A549 (cell line): ENCODE measurements around the gene OR11H7. TPM values are rescaled to one million over a fixed set of nuclear protein-coding genes. Genes with fewer than 3 reads are reported as not detected.
"Not testable (repeated sequence)": the region's sequence is repeated elsewhere in the genome, so short reads cannot be mapped to it uniquely, and the experiment has no call there.

Experiments
- ATAC-seq, 2 experiments: fragments of 200-7000 bp in 1 of 2; fragments of >200 bp in 1 of 2; cut with Nextera tagmentation in 1 of 2; cut with Tn5 transposase in 1 of 2; 3 replicates each; pipeline versions ENCODE4 v1.8.0 to v1.9.1; 2018 to 2020; ENCODE audit warnings: mild to moderate bottlenecking in 1 of 2, moderate library complexity in 1 of 2
- CTCF ChIA-PET: fragments of 300-600 bp; sonication (Branson Sonifier 250); formaldehyde crosslinking; extraction: SDS; loops from one replicate; lab custom pipeline; 2021; ENCODE audit warnings: antibody characterized with exemption, inconsistent platforms; lab: Yijun Ruan, JAX
- POLR2A ChIA-PET: fragments of 350-600 bp; formaldehyde crosslinking; extraction: SDS; loops from one replicate; lab custom pipeline; 2021; ENCODE audit warnings: antibody characterized with exemption, inconsistent platforms; lab: Yijun Ruan, JAX
- DNase-seq, 2 experiments: peaks; one replicate each; pipeline versions ENCODE4 v3.0.0 to v3.0.0-alpha.2; 2011 to 2016; ENCODE audit warnings: low read depth in 1 of 2, low spot score in 1 of 2
- FAIRE-seq: peaks from 2 replicates; lab custom pipeline; 2011; peaks lifted over from hg19 to GRCh38; lab: Jason Lieb, UNC
- H3K27ac ChIP-seq, 2 experiments: fragments of >200 bp; sonication (Bioruptor Twin); formaldehyde crosslinking; 3 replicates each; pipeline ENCODE4 v1.5.1; 2016 to 2017
- H3K4me1 ChIP-seq: fragments of >200 bp; sonication (Bioruptor Twin); formaldehyde crosslinking; 3 replicates; pipeline ENCODE4 v1.6.1; 2016
- H3K4me2 ChIP-seq: fragments of >200 bp; sonication (Bioruptor Twin); formaldehyde crosslinking; 3 replicates; pipeline ENCODE4 v1.6.1; 2016
- H3K4me3 ChIP-seq: fragments of >200 bp; sonication (Bioruptor Twin); formaldehyde crosslinking; 3 replicates; pipeline ENCODE4 v1.5.1; 2016
- H3K9me3 ChIP-seq: fragments of >200 bp; sonication (Bioruptor Twin); formaldehyde crosslinking; 3 replicates; pipeline ENCODE4 v1.6.1; 2016
- BHLHE40 ChIP-seq: IDR thresholded peaks from 2 replicates; pipeline ENCODE4 v1.6.1; 2012; ENCODE audit warnings: low read depth, low read length, inconsistent platforms
- CBX8 ChIP-seq: fragments of 200-600 bp; sonication (generic); IDR thresholded peaks from 2 replicates; pipeline ENCODE4 v1.6.1; 2016
- CEBPB ChIP-seq, 2 experiments: fragments of >200 bp in 1 of 2; sonication (Bioruptor Twin) in 1 of 2; formaldehyde crosslinking in 1 of 2; IDR thresholded peaks; 2 replicates each; pipeline ENCODE4 v1.6.1; 2012 to 2016
- CHD2 ChIP-seq: fragments of 150-350 bp; IDR thresholded peaks from 2 replicates; pipeline ENCODE4 v1.6.1; 2014; ENCODE audit warnings: low read length; ENCODE audit not compliant: partially characterized antibody
- CTCF ChIP-seq: fragments of >200 bp; sonication (Bioruptor Twin); formaldehyde crosslinking; IDR thresholded peaks from 3 replicates; pipeline ENCODE4 v1.5.1; 2016
- EP300 ChIP-seq, 2 experiments: fragments of >200 bp; sonication (Bioruptor Twin); formaldehyde crosslinking; IDR thresholded peaks; 2 replicates in 1 of 2; 3 replicates in 1 of 2; pipeline ENCODE4 v1.6.1; 2016 to 2017
- ESRRA ChIP-seq: fragments of 150-350 bp; IDR thresholded peaks from 2 replicates; pipeline ENCODE4 v1.6.1; 2014; ENCODE audit warnings: mild to moderate bottlenecking, low read length, borderline replicate concordance
- FOSL2 ChIP-seq, 2 experiments: fragments of 450-650 bp in 1 of 2; fragments of >200 bp in 1 of 2; sonication (Bioruptor Twin) in 1 of 2; formaldehyde crosslinking; IDR thresholded peaks; 2 replicates each; pipeline versions ENCODE4 v1.5.0 to v1.6.1; 2016 to 2020; ENCODE audit warnings: mild to moderate bottlenecking in 1 of 2, moderate library complexity in 1 of 2
- HDAC2 ChIP-seq: fragments of 200-600 bp; sonication (generic); IDR thresholded peaks from 2 replicates; pipeline ENCODE4 v1.6.1; 2016
- HEYL ChIP-seq: fragments of 250-450 bp; sonication (Bioruptor Pico); IDR thresholded peaks from 2 replicates; pipeline ENCODE4 v1.8.0; 2021; ENCODE audit warnings: mild to moderate bottlenecking, moderate library complexity
- HOXB13 ChIP-seq: fragments of 250-450 bp; sonication (Bioruptor Pico); IDR thresholded peaks from 2 replicates; pipeline ENCODE4 v1.5.0; 2020; ENCODE audit warnings: low read depth, mild to moderate bottlenecking, moderate library complexity
- HOXB5 ChIP-seq: fragments of 250-450 bp; sonication (Bioruptor Pico); IDR thresholded peaks from 2 replicates; pipeline ENCODE4 v1.5.0; 2020; ENCODE audit warnings: mild to moderate bottlenecking, moderate library complexity
- JUN ChIP-seq, 2 experiments: fragments of >200 bp; sonication (Bioruptor Twin); formaldehyde crosslinking; IDR thresholded peaks; 2 replicates in 1 of 2; 3 replicates in 1 of 2; pipeline ENCODE4 v1.6.1; 2016 to 2017
- MAX ChIP-seq: IDR thresholded peaks from 2 replicates; pipeline ENCODE4 v1.6.1; 2012
- MYC ChIP-seq: IDR thresholded peaks from 2 replicates; pipeline ENCODE4 v1.6.1; 2012; ENCODE audit warnings: mild to moderate bottlenecking, inconsistent platforms, low read length, improper control_type of control experiment, borderline replicate concordance
- NPAS2 ChIP-seq: fragments of 250-450 bp; sonication (Bioruptor Pico); IDR thresholded peaks from 2 replicates; pipeline ENCODE4 v1.8.0; 2022; ENCODE audit warnings: mild to moderate bottlenecking, moderate library complexity, borderline replicate concordance
- NR3C1 ChIP-seq: fragments of >200 bp; sonication (Bioruptor Twin); formaldehyde crosslinking; IDR thresholded peaks from 3 replicates; pipeline ENCODE4 v1.6.1; 2017
- PHF8 ChIP-seq: fragments of 200-600 bp; sonication (generic); IDR thresholded peaks from 2 replicates; pipeline ENCODE4 v1.6.1; 2016; ENCODE audit warnings: low read depth, mild to moderate bottlenecking, antibody characterized with exemption, moderate library complexity, borderline replicate concordance
- POLR2A ChIP-seq: IDR thresholded peaks from 2 replicates; pipeline ENCODE4 v1.6.1; 2012; ENCODE audit warnings: mild to moderate bottlenecking, low read length
- RAD21 ChIP-seq, 2 experiments: fragments of >200 bp in 1 of 2; sonication (Bioruptor Twin) in 1 of 2; formaldehyde crosslinking in 1 of 2; IDR thresholded peaks in 1 of 2; conservative IDR thresholded peaks in 1 of 2; 2 replicates in 1 of 2; 3 replicates in 1 of 2; pipeline ENCODE4 v1.6.1; 2012 to 2018; ENCODE audit warnings: inconsistent platforms in 1 of 2
- RARB ChIP-seq: fragments of 250-450 bp; sonication (Bioruptor Pico); IDR thresholded peaks from 2 replicates; pipeline ENCODE4 v1.8.0; 2021; ENCODE audit warnings: mild to moderate bottlenecking, moderate library complexity
- RCOR1 ChIP-seq: fragments of 150-350 bp; IDR thresholded peaks from 2 replicates; pipeline ENCODE4 v1.6.1; 2014; ENCODE audit warnings: antibody characterized with exemption, low read length, low read depth
- REST ChIP-seq: fragments of 200-600 bp; sonication (generic); IDR thresholded peaks from 2 replicates; pipeline ENCODE4 v1.6.1; 2016; ENCODE audit warnings: antibody characterized with exemption, mild to moderate bottlenecking, moderate library complexity
- SREBF2 ChIP-seq: fragments of 450-650 bp; IDR thresholded peaks from 2 replicates; pipeline ENCODE4 v1.6.1; 2014; ENCODE audit warnings: mild to moderate bottlenecking, moderate library complexity
- USF2 ChIP-seq: fragments of 450-650 bp; IDR thresholded peaks from 2 replicates; pipeline ENCODE4 v1.6.1; 2014; ENCODE audit warnings: antibody characterized with exemption
- ZFP36 ChIP-seq: fragments of 450-650 bp; IDR thresholded peaks from 2 replicates; pipeline ENCODE4 v1.6.1; 2014; ENCODE audit warnings: borderline replicate concordance; ENCODE audit not compliant: partially characterized antibody
- WGBS: methylation state at CpG from one replicate; pipeline ENCODE4 v1.1.6; 2017; ENCODE audit errors: missing lambda C conversion rate; 5-methylcytosine and 5-hydroxymethylcytosine counted together
- polyA plus RNA-seq, 4 experiments: library from polyadenylated mRNA; depleted of rRNA in 3 of 4; stranded (reverse); fragments of >200 nt; fragmentation: RNase III in 1 of 4; extraction: RNeasy Plus Mini Kit Qiagen cat#74134 plus additional on column Dnase treatment in 1 of 4; gene quantifications; 2 replicates in 3 of 4; 3 replicates in 1 of 4; pipeline ENCODE4 v1.2.3, GENCODE V29; 2011 to 2017
- TF ChIP-seq, protein P1 (sequence below): fragments of >200 bp; sonication (Bioruptor Twin); formaldehyde crosslinking; IDR thresholded peaks from 3 replicates; pipeline ENCODE4 v1.6.1; 2016

Gene OR11H7
- polyA plus RNA-seq, 2 of the 4 experiments (the other 2 are of a cell fraction): not detected

- DNase-seq: no peak
- TF ChIP-seq RARB (CRISPR knock-in tag) (no peak), POLR2A (no peak), HDAC2 (no peak), USF2 (no peak), HOXB5 (CRISPR knock-in tag) (no peak), BHLHE40 (no peak), JUN (IDR thresholded peaks at IDR 0.05) (no peak), RCOR1 (no peak), ESRRA (no peak), FOSL2 (IDR thresholded peaks at IDR 0.05) (no peak), FOSL2 (CRISPR knock-in tag; IDR thresholded peaks at IDR 0.05) (no peak), NPAS2 (no peak), HOXB13 (CRISPR knock-in tag) (no peak), CBX8 (no peak), MYC (no peak), MAX (no peak), PHF8 (no peak), EP300 (IDR thresholded peaks at IDR 0.05) (no peak)
- TF ChIP-seq, protein P1, sequence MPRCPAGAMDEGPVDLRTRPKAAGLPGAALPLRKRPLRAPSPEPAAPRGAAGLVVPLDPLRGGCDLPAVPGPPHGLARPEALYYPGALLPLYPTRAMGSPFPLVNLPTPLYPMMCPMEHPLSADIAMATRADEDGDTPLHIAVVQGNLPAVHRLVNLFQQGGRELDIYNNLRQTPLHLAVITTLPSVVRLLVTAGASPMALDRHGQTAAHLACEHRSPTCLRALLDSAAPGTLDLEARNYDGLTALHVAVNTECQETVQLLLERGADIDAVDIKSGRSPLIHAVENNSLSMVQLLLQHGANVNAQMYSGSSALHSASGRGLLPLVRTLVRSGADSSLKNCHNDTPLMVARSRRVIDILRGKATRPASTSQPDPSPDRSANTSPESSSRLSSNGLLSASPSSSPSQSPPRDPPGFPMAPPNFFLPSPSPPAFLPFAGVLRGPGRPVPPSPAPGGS: no peak
- ChIA-PET POLR2A (no interaction called here), CTCF (no interaction called here)
- Histone ChIP-seq H3K4me3 (no peak overlapping the region), H3K4me1 (no peaks in the 10 kb centered on the region), H3K4me2 (no peak overlapping the region), H3K9me3 (no peaks in the 10 kb centered on the region), H3K27ac (no peak overlapping the region)
- FAIRE-seq: no peak
- no peak for ATAC-seq
Observed at GRCh38 chr14:20194101-20194500, 34.7 kb upstream of the OR11H7 start.

- H3K27ac ChIP-seq, DNase-seq, H3K4me2 ChIP-seq, H3K4me1 ChIP-seq, FAIRE-seq, POLR2A ChIA-PET, H3K4me3 ChIP-seq, H3K9me3 ChIP-seq, ATAC-seq, CTCF ChIA-PET: not testable (repeated sequence)
- WGBS: 29% methylated on average over 6 of the region's 6 CpGs
Observed at GRCh38 chr14:20195170-20195569, 33.6 kb upstream of the OR11H7 start.

DNA sequence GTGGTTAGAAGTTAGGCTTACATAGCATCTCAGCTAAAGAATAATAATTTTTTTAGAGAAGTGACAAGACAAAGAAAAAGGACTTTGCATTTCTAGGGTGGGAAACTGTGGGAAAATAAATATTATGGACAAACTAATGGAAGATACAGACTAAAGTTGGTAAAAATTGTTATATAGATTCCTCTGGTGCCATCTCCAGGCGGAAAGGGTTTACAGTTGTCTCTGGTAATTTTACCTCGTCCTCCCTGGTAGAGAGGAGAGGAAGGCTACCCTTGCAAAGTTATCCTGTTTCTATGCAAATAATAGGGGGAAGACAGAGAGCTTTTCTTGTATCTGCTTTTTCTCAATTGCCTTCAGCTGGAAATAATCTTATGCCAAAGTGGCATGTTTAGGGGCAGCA, 32.9 kb upstream of the OR11H7 start:
- POLR2A ChIA-PET: no interaction called here
- CTCF ChIA-PET: no interaction called here
- DNase-seq (no peak), FAIRE-seq (no peak), ATAC-seq (no peak)
- Histone ChIP-seq H3K4me1 (no peaks in the 10 kb centered on the region), H3K4me3 (no peak overlapping the region), H3K4me2 (no peak overlapping the region), H3K27ac (no peak overlapping the region), H3K9me3 (no peaks in the 10 kb centered on the region)
- WGBS: 21% methylated on average over 2 of the region's 2 CpGs
- TF ChIP-seq CTCF (no peak), CHD2 (no peak), REST (no peak), RAD21 (conservative IDR thresholded peaks at IDR 0.05 in 1 of 2, IDR thresholded peaks at IDR 0.05 in 1 of 2) (no peak), HDAC2 (no peak), ZFP36 (no peak), POLR2A (no peak), NR3C1 (no peak), SREBF2 (no peak), FOSL2 (IDR thresholded peaks at IDR 0.05) (no peak), FOSL2 (CRISPR knock-in tag; IDR thresholded peaks at IDR 0.05) (no peak), USF2 (no peak), HEYL (CRISPR knock-in tag) (no peak), ESRRA (no peak), CEBPB (IDR thresholded peaks at IDR 0.05) (no peak)
